IPS-NIHi7 (cell line): ENCODE measurements around the gene MFSD6L.

Experiments
- DNase-seq: peaks from one replicate; pipeline ENCODE4 v3.0.0; 2012; ENCODE audit warnings: mixed read lengths; ENCODE audit errors: extremely low spot score

Gene MFSD6L, protein sequence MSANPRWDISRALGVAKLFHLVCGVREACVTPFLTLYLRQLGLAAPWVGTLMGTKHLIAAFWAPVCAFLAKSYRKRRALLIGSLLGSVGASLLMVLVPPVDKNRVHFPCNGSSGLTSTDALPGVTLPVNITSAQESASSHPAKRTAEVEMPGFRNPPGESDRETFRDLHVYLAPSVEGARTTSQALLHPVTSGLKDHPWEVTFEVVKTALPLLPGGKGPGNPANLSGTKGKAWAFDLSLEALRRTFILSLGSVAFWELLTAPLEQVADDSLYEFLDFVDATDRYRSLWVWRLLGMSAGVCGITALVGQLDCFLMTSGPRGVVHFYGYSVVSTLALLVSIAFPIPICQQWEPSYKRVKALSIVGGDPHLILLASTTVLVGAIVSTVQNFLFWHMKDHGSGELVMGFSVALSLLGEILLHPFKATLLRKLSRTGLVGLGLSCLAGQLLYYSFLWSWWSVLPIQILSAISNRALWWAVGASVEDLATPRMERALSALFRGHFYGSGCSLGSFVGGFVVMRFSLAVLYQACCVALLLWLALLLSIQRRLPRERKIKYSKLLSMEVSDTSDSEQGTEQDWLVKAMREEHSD

DNA sequence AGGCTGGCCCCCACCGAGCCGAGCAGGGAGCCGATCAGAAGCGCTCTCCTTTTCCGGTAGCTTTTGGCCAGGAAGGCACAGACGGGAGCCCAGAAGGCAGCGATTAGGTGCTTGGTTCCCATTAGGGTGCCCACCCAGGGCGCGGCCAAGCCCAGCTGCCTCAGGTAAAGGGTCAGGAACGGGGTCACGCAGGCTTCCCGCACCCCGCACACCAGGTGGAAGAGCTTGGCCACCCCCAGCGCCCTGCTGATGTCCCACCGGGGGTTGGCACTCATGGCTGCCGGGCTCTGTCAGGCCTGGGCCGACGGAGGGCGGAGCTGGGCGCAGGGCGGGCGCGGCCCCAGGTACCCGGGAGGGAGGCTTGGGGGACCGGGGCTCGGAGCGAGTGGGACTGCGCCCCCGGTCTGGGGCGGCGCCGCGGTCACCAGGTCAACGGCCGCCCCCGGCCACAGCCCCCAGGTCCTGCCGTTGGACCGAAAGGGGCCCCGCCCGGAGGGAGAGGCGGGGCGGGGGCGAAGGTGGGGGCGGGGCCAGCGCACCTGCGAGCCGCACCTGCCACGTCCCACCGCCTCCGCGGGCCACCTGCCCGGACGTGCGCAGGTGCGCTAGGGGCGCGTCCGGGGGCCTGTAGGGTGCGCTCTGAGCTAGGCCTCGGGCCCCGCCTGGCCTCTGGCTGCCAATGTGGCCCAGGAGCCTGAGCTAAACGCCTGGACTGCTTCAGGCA lies at the start of gene MFSD6L:
MFSD6L (minus strand) TSS at position 520 of the 724 bp plus-strand sequence; CDS start at position 275, 245 bp downstream.
- DNase-seq: peak; percentile 87

DNA sequence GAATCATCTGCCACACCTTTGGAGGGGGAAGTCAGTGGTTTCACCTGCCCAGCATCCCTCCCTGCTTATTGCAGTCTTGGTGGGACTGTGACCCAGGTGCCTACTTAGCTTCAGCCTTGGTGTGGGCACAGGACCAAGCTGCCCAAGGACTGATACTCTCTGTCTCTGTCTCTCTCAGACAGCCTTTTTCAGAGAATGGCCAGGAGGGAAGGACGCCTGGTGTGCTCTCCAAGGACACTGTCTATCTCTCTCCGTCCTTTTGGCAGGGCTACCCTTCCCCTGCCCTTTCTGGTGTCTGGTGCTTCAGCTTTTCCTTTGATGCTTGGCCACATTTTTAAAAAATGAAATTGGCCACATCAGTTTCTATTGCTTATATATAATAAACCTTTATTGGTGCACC lies 48.7 kb upstream of the MFSD6L start:
- no peak for DNase-seq

DNA sequence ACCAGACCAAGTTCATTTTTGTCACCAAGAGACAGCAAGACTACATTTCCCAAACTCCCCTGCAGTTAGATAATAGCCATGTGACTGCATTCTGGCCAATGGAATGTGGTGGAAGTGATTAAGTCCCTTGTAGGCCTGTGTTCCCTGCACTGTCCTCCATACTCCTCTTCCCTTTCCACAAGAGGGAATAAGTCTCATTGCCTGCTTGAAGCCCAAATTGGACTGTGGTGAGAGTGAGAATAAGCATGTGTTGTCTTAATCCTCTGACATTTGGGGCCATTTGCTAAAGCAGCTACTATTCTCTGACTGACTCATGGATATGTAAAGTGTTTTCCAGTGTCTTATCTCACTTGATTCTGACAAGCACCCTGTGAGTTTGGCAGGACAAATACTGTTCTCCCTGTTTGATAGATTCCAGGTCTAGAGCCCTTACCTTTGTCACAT lies 47.6 kb upstream of the MFSD6L start:
- peak; percentile 84 for DNase-seq

DNA sequence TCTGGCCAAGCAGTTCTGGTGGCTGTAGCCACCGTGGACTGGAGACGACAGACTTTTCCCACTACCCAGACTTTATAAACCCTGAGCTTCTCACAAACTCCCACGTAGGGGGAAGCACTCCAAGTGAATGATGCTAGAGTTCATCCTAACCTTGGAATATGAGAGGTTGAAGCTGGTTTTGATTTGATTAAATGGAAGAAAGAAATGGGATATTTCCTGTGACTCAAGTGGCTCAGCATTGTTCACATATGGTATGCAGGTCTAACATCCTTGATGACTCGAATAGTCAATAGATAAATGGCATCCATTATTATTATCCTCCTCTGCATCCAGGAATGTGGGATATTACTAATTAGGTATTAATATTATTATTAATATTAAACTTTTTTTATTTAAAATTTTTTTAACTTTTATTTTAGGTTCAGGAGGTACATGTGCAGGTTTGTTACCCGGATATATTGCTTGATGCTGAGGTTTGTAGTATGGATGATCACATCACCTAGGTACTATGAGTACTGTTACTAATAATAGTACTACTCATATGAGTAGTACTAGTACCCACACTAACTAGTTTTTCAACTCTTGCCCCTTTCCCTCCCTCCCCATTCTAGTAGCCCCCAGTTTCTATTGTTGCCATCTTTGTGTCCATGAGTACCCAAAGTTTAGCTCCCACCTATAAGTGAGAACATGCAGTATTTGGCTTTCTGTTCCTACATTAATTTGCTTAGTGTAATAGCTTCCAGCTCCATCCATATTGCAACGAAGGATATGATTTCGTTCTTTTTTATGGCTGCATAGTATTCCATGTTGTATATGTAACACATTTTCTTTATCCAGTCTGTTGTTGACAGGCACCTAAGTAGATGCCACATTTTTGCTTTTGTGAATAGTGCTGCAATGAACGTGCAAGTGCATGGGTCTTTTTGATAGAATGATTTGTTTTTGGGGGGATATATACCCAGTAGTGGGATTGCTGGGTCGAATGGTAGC lies 45.4 kb upstream of the MFSD6L start:
- DNase-seq: no peak

DNA sequence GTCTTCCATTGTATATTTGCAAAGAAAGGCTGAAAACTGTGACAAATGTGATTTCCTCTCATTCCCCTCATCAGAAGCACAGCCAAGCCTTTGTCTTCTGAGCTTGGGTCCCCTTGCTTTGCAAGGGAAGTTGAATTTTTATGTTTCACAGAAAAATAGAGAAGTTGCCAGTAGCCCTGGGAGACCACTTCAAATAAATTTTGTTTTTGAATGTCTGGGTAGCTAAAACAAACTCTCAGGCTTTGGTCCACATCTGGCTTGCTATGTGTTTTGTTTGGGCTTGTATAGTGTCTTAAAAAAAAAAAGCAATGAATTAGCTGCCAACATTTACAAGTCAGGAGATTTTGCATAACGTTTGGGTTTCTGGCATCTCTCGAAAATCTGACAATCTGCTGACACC lies 44.2 kb upstream of the MFSD6L start:
- DNase-seq: no peak

DNA sequence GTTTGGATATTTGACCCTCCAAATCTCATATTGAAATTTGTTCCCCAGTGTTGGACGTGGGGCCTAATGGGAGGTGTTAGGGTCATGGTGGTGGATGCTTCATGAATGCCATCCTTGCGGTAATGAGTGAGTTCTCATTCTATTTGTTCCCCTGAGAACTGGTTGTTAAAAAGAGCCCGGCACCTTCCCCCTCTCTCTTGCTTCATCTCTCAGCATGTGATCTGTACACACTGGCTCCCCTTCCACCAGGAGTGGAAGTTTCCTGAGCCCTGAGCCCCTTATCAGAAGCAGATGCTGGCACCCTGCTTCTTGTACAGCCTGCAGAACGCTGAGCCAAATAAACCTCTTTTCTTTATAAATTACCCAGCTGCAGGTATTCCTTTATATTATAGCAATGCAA lies 42.7 kb upstream of the MFSD6L start:
- no peak for DNase-seq

DNA sequence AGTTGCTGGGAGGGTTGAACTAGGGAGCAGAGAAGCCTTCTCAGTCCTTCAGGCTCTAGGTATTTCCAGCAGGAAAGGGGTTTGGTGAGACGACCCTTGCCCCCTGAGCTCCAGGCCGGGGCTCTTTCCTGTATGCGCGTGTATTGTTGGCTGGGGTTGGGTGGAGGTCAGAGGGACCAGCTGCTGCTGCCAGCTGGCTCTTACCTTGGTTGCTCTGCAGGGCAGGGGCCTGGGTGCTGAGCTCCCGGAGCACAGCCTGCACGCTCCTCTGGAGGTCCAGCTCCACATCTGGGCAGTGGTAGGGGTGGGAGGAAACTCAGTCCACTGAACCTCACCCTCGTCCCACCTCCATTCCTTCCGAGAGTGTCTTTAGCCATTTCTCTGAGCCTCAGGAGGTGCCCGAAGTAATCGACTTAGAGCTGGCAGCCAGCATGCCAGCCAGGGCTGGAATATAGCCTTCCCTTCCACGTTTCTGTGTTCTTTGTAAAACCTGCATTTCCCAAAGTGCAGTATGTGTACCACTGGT lies 40.3 kb upstream of the MFSD6L start:
- DNase-seq: no peak

DNA sequence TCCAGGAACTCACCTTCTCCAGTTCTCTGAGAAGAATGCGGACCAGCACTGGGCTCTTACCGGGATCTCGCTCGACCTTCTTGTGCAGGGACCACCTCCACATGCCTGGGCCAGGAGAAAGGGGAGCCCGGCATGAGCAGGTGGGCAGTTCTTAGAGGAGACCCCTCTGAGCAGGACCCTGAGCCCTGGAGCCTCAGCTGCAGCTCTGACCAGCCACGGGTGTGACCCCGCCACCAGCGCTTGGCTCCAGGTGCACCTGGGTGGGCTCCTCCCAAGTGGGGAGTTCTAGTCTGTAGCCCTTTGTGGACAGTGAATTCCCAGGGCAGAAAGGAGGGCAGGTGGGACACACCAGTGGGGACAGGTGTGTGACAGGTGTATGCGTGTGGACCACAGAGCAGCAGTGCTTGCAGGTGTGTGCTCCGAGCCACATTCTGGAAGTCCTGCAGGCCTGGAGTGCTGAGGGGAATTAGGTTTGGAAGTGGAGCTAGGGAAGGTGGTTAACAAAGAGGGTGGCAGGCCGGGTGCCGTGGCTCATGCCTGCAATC lies 39.5 kb upstream of the MFSD6L start:
- no peak for DNase-seq

DNA sequence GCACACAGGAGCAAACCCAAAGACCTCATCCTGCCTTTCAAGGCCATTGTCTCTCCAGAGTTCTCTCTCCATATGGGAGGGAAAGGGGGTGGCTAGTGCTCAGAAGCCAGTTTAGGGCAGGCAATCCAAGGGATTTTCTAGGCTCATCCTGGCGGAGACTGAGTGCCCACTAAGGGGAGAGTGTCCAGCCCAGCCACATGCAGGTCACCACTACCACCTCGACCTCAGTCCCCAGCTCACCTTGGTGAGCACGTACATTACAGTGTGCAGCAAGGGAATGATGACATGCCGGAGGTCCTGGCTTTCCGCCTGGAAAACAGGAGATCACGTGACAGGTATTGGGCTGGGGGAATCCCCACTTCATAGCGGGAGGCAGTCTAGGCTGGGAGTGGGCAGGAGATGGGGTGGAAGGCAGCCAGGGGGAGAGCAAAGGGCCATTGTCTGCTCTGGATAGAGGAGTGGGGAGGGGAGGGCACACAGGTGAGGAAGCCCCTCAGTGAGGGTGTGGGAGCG lies 38.5 kb upstream of the MFSD6L start:
- DNase-seq: peak; percentile 52

DNA sequence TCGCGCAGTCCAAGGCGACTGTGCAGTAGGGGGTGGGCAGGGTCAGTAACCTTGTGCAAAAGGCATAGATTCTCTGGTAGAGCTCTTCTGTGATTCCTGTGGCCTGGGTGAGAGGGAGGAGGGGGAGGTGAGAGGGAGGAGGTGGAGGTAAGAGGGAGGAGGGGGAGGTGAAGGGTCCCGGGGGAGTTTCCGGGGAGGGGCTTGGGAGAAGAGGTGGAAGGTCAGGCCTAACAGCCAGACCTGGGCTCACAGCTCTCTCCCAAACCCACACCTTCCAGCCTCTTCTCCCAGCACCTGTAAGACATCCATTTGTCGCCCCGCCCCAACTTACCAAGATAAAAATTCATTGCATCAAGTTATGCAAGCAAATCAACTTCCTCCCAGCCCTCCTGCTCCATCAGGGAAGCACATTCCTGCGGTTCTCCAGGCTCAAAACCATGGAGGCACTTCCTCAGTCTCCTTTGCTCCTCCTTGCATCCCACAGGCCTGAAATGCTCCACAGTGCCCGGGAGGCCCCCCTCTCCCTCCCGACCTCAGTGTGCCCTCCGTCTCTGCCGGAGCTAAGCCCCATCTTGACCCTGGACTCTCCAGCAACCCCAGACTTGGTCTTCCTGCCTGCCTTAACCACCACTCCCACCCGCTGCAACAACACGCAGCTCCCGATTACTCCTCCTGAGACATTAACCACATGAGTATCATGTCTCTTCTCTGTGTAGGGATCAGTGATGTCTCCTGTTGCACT lies 37.8 kb upstream of the MFSD6L start:
- no peak for DNase-seq

DNA sequence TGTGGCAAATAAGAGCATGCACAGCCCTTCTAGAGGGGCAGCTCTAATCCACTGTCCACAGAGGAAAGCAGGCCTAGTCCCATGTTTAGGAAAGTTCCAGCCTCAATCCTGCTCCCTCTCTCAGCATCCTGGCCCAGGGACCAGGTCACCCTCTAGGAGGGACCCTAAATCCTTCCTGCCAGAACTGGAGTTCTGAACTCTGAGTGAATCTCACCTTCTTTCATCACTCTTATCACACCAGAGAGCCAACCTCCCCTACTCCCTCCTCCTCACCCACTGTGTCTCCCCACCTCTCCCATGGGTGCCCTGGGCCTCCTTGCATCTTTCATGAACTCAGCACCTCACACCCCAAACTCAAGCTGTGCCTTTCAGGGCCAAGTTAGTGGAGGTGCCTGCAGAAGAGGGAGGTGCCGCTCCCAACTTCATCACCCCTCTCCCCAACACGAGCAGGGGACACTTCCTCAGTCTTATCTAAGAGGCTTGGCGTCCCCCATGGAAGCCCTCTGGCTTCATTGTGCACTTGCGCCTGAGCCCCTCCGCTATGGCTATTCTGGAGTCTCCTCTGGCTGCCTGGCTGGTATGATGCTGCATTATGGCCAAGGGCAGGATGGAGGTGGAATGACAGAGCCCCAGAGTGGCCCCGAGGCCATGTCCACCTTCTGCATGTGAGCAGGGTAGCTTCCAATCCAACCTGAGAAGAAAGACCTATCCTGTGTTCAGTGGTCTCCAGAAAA lies 36.6 kb upstream of the MFSD6L start:
- DNase-seq: no peak

DNA sequence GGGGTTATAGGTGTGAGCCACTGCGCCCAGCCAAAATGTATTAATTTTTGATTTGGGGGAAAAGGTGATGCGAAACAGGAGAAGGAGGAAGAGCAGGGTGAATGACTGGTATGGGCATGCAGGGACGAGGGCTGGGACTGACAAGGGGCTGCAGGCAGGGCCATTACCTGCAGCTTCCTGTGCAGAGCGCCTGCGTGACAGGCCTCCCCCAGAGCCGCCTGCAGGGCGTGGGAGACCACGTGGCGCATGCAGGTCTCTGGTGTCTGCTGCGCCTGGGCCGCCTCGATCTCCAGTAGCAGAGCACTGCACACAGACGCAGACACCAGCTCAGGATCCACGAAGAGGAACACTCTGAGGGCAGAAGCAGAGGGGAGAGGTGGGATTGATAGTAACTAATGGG lies 35.9 kb upstream of the MFSD6L start:
- no peak for DNase-seq

DNA sequence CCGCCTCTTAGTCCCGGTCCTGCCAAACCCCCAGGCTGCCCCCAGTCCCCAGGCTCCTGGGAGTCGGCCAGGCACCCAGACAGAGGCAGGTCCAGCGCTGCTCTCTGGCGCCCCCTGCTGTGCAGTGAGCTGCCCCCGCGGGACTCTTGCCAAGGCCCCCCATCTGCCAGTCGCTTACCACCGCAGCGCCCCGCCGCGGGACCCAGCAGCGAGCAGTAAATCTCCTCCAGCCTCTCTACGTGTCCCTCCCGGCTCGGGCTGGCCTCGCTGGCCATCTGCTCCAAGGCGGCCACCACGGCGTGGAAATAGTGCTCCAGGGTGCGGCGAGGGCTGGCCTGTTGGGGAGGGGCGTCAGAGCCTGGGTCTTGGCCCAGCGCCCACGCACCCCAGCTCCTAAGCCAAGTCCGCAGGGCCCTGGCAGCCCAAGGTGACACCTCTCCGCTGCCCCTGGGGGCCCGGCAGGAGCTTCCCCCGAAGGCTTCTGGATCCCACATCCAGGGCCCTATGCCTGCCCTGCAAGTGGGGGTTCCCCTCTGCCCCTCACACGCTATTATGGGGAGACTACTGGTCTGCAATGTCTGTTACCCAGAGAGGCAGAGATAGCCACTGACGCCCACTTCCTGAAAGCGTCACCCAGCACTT lies 33.7 kb upstream of the MFSD6L start:
- DNase-seq: peak; percentile 92

DNA sequence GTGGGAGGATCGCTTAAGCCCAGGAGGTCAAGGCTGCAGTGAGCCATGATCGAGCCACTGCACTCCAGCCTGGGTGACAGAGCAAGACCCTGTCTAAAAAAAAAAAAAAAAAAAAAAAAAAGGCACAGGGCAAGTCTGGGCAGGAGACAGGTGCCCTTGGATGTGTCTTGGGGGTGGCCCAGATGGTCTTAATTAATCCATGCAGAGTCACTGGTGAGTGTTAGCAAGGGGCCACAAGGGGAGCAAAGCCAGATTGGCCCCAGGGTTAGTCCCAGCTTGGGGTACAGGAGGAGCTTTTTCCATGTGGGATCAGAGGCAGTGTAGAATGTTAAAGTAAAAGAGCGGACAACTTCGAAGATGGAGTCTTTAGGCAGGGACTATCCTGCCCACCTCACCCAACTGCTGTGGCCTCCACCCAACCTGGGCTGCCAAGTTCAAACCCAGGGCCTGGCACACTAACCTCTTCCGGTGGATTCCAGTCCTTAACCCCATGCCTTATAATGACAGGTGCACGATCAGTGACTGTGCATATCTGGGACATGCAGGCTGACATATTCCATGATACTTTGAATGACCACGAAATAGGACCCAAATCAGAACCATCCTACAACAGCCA lies 32.2 kb upstream of the MFSD6L start:
- peak; percentile 2 for DNase-seq

DNA sequence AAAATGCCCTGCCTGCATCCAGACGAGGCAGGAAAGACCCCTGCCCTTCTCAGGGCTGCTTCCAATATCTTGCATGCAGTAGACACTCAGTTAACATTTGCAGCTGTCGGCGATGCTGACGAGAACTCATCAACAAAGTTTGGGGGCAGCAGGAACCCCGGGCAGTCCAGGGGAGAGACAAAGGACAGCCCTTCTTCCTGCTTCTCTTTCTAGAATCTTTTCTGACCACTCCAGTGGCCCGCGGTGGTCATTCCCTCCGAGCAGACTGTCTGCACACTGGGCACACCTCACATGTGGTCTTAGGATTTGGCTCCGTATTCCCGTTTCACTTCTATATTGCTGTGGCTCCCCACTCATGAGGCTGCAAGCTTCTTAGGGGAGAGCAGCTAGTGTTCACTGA lies 31.0 kb upstream of the MFSD6L start:
- DNase-seq: no peak

DNA sequence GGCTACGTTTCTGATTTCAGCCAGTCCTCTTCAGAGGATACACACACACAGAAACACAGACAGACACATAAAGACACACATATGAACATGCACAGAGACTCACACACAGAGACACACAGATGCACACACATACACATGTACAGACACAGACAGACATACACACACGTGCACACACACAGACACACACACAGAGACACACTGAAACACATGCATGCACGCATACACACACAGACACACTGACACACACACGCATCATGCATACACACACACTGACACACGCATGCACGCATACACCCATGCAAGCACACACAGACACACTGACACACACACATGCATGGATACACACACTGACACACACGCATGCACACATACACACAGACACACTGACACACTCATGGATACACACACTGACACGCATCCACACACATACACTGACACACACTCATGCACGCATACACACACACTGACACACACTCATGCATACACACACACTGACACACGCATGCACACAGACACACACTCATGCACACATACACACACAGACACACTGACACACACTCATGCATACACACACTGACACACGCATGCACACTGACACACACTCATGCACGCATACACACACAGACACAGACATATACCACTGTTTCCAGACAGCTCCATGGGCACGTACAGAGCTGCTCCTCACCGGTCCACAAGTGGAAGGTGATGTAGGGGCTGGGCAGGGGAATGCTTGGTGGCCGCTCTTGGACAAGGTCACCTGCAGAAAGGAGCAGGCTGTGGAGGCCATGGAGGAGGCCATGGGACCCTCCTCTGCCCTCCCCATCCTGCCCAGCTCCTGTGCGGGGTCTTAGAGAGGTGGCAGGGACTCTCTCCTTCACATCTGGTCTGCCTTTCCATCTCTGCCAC lies 30.1 kb upstream of the MFSD6L start:
- peak; percentile 3 for DNase-seq

DNA sequence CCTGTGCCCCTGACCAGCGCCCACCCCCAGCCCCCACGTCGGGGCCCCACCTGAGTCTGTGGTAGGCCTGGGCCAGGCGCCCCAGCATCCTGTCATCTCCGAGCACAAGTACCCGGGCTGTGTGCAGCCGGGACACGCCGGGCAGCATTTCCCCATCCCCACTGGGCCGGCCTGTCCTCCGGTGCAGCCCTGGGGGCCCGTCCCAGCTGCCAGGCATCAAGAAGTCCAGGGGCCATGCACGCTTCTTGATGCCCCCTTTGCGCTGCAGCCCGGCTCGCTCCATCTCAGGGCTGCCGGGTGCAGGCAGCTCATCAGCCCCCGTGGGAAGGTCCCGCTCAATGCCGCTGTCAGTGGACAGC lies 29.3 kb upstream of the MFSD6L start:
- no peak for DNase-seq
